Osteocyte (in vitro differentiated cells): ENCODE data around the gene CABLES2. TPM values are rescaled to one million over a fixed set of nuclear protein-coding genes. Genes with fewer than 3 reads are reported as not detected.

Experiments
- DNase-seq: peaks from one replicate; pipeline ENCODE4 v3.0.0; 2021; ENCODE audit warnings: mixed read lengths; ENCODE audit not compliant: unreplicated experiment; ENCODE audit errors: extremely low spot score
- H3K27ac Mint-ChIP-seq: one replicate; pipeline ENCODE4 v1.8.0; 2021; ENCODE audit warnings: mild to moderate bottlenecking, mixed read lengths; ENCODE audit not compliant: unreplicated experiment
- H3K27me3 Mint-ChIP-seq: one replicate; pipeline ENCODE4 v1.8.0; 2021; ENCODE audit warnings: mixed read lengths; ENCODE audit not compliant: unreplicated experiment
- H3K36me3 Mint-ChIP-seq: one replicate; pipeline ENCODE4 v1.8.0; 2021; ENCODE audit warnings: mixed read lengths; ENCODE audit not compliant: unreplicated experiment
- H3K4me1 Mint-ChIP-seq: one replicate; pipeline ENCODE4 v1.8.0; 2021; ENCODE audit warnings: mixed read lengths; ENCODE audit not compliant: unreplicated experiment
- H3K4me3 Mint-ChIP-seq: one replicate; pipeline ENCODE4 v1.8.0; 2021; ENCODE audit warnings: mild to moderate bottlenecking, moderate library complexity, mixed read lengths; ENCODE audit not compliant: unreplicated experiment
- H3K9me3 Mint-ChIP-seq: one replicate; pipeline ENCODE4 v1.8.0; 2021; ENCODE audit warnings: mixed read lengths; ENCODE audit not compliant: unreplicated experiment
- long read RNA-seq: library from polyadenylated mRNA; unstranded; transcript quantifications from one replicate; pipeline ENCODE4 v2.0.0, GENCODE V29; 2021
- total RNA-seq: library from RNA; stranded (reverse); gene quantifications from 2 replicates; pipeline ENCODE4 v1.2.1, GENCODE V29; 2021
- TF ChIP-seq, protein P1 (sequence below): fragments of 200-600 bp; sonication (generic); IDR thresholded peaks from 2 replicates; pipeline ENCODE4 v1.5.0; 2021; ENCODE audit warnings: antibody characterized with exemption, mild to moderate bottlenecking, moderate library complexity

CABLES2 gene
- 7.8 and 8.8 TPM in 2 replicates for total RNA-seq
- long read RNA-seq, partial matches to known transcripts = 2 of 3 reads
- long read RNA-seq, other reads (novel, unspliced or antisense) = 1 of 3 reads

DNA sequence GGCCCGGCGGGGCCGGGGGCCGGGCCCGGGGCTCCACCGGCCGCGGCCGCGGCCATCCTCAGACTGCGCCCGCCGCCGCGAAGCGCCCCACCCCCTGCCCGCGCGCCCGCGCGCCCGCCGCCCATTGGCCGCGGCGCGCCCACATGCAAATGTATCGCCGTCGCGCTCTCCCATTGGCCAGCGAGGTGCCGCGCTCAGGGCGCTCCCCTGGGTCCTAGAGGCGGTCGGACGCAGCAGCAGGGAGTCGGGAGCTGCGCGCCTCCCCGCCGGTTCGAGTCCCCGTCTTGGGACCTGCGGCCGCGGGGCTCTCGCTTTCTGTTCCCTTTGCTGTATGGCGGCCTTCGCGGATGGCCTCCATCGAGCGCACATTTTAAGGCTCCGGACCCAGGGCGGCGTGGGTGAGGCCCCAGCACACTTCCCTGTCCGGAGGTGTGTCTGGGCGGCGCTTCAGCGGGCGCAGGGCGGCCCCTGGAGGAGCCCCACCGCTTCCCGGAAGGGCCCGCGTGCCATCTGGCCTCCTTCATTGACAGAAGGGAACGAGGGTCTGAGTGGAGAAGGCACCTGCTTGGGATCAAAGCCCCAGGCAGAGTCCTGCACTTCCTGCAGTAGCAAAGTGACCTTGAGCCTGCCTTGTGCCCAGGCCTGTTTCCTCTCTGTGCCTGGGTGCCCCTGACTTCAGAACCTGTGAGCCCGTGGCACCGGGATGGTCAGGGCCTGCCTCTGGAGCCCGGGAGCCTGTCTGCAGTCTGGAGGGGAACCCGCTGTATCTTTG is at the start of gene CABLES2:
TSS of gene CABLES2 (minus strand) at position 65 of the 772 bp plus-strand sequence. CDS start at position 56, 9 bp downstream.
- H3K27ac Mint-ChIP-seq = no peak within 1 kb of the TSS
- no peaks in the 10 kb centered on the region for H3K36me3 Mint-ChIP-seq
- peak; percentile 96 for DNase-seq
- H3K4me3 Mint-ChIP-seq = peak within 1 kb of the TSS; percentile 68
- H3K9me3 Mint-ChIP-seq = no peaks in the 10 kb centered on the region
- H3K27me3 Mint-ChIP-seq = no peaks in the 10 kb centered on the region
- peaks cover 19% of the 10 kb centered on the region for H3K4me1 Mint-ChIP-seq
- TF ChIP-seq, protein P1, sequence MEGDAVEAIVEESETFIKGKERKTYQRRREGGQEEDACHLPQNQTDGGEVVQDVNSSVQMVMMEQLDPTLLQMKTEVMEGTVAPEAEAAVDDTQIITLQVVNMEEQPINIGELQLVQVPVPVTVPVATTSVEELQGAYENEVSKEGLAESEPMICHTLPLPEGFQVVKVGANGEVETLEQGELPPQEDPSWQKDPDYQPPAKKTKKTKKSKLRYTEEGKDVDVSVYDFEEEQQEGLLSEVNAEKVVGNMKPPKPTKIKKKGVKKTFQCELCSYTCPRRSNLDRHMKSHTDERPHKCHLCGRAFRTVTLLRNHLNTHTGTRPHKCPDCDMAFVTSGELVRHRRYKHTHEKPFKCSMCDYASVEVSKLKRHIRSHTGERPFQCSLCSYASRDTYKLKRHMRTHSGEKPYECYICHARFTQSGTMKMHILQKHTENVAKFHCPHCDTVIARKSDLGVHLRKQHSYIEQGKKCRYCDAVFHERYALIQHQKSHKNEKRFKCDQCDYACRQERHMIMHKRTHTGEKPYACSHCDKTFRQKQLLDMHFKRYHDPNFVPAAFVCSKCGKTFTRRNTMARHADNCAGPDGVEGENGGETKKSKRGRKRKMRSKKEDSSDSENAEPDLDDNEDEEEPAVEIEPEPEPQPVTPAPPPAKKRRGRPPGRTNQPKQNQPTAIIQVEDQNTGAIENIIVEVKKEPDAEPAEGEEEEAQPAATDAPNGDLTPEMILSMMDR = no peak

DNA sequence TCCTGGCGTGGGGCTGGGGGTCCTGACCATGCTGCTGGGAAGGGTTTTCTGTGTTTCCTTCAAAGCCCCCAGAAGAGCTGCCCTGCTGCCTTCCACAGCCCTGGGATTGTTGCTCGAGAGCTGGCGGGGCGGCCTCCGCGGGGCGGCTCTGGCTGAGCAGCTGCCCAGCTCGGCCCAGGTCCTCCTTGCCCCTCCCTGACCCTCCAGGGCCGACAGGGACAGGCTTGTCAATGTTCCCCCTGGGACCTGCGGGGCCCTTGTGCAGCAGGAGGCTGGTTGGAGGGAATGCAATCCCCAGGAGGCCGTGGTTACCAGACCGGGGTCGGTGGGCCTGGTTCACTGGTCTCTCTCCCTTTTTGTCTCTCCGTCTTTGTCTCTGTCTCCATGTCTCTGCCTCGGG is 48.8 kb upstream of the CABLES2 start:
- no peak overlapping the region for H3K27ac Mint-ChIP-seq
- no peaks in the 10 kb centered on the region for H3K36me3 Mint-ChIP-seq
- no peaks in the 10 kb centered on the region for H3K27me3 Mint-ChIP-seq
- TF ChIP-seq, protein P1 = no peak
- H3K4me1 Mint-ChIP-seq = no peaks in the 10 kb centered on the region
- no peak for DNase-seq
- no peaks in the 10 kb centered on the region for H3K9me3 Mint-ChIP-seq
- H3K4me3 Mint-ChIP-seq = no peak overlapping the region

DNA sequence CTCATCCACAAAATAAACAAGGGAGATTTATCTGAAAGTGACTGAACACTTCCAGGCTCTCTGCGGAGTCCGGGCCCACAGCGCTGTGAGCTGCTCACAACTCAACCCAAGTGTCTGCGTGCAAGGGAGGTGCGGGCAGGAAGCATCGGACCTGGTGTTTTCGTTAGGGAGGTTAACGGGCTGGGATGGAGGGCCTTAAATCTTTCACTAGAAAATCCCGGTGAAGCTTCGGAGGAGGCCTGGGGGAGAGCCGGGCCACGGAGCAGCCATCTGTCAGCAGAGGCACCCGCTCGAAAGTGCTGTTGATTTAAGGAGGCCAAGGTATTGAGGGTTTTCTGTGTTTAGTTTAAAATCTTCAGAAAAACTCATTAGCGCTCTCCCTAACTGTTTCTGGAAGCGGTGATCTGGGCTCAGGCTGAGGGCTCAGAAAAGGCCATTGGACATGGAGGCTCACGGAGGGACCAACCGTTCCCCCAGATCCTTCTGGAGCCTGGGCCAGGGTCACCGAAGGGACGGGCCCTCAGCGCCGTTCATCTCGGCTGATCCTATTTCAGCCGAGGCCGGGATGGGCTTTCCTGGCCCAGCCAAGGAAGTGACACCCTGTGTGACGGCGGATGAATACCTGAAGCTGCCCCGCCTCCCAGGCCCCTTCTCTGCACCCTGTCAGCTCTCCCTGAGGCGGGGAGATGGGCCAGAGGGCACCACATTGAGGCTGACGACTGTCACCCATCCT is 48.0 kb upstream of the CABLES2 start:
- no peak overlapping the region for H3K4me3 Mint-ChIP-seq
- TF ChIP-seq, protein P1 = no peak

DNA sequence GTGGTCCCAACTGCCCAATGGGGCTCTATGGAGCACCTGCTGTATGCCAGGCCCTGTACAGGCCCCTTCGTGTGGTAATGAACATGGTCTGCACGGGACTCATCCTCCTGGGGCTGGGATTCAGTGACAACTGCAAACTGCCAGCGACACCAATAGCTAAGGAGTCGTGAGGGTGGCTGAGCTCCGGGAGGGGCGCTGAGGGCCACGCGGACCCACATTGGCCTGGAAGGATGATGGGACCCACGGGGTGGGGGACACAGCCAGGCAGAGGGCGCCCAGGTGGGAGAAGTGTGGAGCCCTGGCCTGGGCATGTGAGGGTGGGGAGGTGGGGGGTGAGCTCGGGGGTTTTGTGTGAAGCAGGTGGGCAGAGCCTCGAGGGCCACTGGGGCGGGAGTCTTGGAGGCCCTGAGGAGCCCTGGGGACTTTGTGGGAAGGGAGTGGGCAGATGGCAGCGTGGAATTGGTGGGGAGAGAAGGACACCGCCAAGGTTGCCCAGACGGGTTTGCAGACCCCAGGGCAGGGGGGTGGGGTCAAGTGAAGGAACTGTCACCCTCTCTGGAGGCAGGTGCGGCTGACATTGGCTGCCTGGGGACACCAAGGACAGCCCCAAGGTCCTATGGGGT is 46.2 kb upstream of the CABLES2 start:
- TF ChIP-seq, protein P1 = no peak
- no peak for DNase-seq
- Mint-ChIP-seq H3K27me3 (peaks cover 5% of the 10 kb centered on the region), H3K36me3 (no peaks in the 10 kb centered on the region), H3K9me3 (no peaks in the 10 kb centered on the region), H3K27ac (no peak overlapping the region), H3K4me1 (no peaks in the 10 kb centered on the region), H3K4me3 (no peak overlapping the region)

More for the DNA sequence above, 48.0 kb upstream of the CABLES2 start:
- H3K36me3 Mint-ChIP-seq = no peaks in the 10 kb centered on the region
- H3K4me1 Mint-ChIP-seq = no peaks in the 10 kb centered on the region
- DNase-seq = no peak
- H3K27ac Mint-ChIP-seq = no peak overlapping the region
- no peaks in the 10 kb centered on the region for H3K27me3 Mint-ChIP-seq
- no peaks in the 10 kb centered on the region for H3K9me3 Mint-ChIP-seq
